ENCODE measurements around the gene NOTCH1. TPM values are rescaled to one million over a fixed set of nuclear protein-coding genes. Genes with fewer than 3 reads are reported as not detected.

NOTCH1 gene
- total and polyA plus RNA-seq, 2 donors (not counting 1 experiment from before 2014, with no cell fraction given) = 3.3 to 10.9 TPM

DNA sequence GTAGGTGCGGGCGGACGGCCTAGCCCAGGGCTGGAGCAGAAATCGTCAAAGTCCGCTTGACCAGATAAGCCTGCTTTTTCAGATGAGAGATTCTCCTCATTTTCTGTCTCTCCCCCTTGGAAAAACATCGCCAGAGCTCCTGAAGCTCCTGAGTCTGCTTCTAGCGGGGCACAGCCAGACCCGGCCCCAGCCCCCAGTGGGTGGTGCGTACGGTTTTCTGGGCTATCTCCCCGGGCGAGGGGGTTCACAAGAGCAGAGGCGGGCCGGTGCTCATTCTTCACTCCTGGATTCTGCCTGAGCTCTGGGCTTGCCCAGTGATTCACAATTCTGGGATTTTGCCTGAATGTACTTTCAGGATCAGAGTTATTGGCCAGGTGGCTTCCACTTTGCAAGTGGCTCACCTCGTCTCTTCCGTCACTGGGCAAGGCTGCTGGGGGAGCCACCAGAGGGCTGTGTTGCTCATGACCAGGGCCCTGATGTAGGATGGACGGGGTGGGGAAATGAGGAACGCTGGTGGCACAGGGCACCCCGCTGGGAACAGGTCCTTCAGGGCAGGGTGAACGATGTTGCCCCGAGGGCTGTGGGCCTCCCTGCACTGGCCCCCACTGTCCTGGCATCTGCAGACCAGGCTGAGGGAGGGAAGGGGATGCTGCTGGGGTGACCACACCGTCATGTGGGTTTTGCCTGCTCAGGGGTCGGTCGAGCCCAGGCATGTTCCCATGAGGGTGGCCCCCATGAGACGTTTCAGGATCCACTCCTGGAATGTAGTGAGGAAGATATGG is 69.3 kb downstream of the NOTCH1 start:
- Histone ChIP-seq H4K20me1 (ENCODE audit: control insufficient read depth, extremely low read depth, insufficient read depth, low read length) (no peaks in the 10 kb centered on the region), H3K27ac (ENCODE audit: insufficient read depth, low read length) (no peak overlapping the region), H3K9ac (ENCODE audit: insufficient read depth, low read length) (no peak overlapping the region), H3K79me2 (ENCODE audit: control insufficient read depth, insufficient read depth, low read length) (peaks cover 78% of the 10 kb centered on the region), H3K36me3 (ENCODE audit: control insufficient read depth, insufficient read depth, low read length) (peaks cover 54% of the 10 kb centered on the region), H3K4me2 (ENCODE audit: extremely low read depth, insufficient read depth, low read length) (no peak overlapping the region), H3K4me3 (replicated peaks in 1 of 4; ENCODE audit: control extremely low read depth in 1 of 4, insufficient read depth in 1 of 4, low read depth in 3 of 4, low read length in 4 of 4) (no peak overlapping the region), H3K9me3 (ENCODE audit: control insufficient read depth, insufficient read depth, low read depth, low read length) (no peaks in the 10 kb centered on the region), H3K4me1 (ENCODE audit: control insufficient read depth, extremely low read depth, insufficient read depth, low read length) (no peaks in the 10 kb centered on the region), H3K27me3 (ENCODE audit: control insufficient read depth, insufficient read depth, low read length) (no peaks in the 10 kb centered on the region), H2AFZ (ENCODE audit: low read length) (no peak overlapping the region)
- DNase-seq (ENCODE audit: low read depth in 2 of 2) = no peak
- TF ChIP-seq EZH2 (IDR thresholded peaks at IDR 0.05; ENCODE audit: low read length, missing control alignments) (no peak), CTCF (conservative IDR thresholded peaks at IDR 0.05 in 1 of 2, IDR thresholded peaks at IDR 0.05 in 1 of 2; ENCODE audit: low read depth in 1 of 2, low read length in 2 of 2) (no peak)

GRCh38 chr9:136474974-136475865 is 70.6 kb downstream of the NOTCH1 start:
- no peak overlapping the region for H3K27ac ChIP-seq (ENCODE audit: insufficient read depth, low read length)
- DNase-seq (ENCODE audit: low read depth in 2 of 2) = no peak
- no peak overlapping the region for H3K4me2 ChIP-seq (ENCODE audit: extremely low read depth, insufficient read depth, low read length)
- H3K79me2 ChIP-seq (ENCODE audit: control insufficient read depth, insufficient read depth, low read length) = peaks cover 72% of the 10 kb centered on the region
- TF ChIP-seq CTCF (conservative IDR thresholded peaks at IDR 0.05 in 1 of 2, IDR thresholded peaks at IDR 0.05 in 1 of 2; ENCODE audit: low read depth in 1 of 2, low read length in 2 of 2) (no peak), EZH2 (IDR thresholded peaks at IDR 0.05; ENCODE audit: low read length, missing control alignments) (no peak)
- H2AFZ ChIP-seq (ENCODE audit: low read length) = no peak overlapping the region
- peaks cover 60% of the 10 kb centered on the region for H3K36me3 ChIP-seq (ENCODE audit: control insufficient read depth, insufficient read depth, low read length)
- no peaks in the 10 kb centered on the region for H3K9me3 ChIP-seq (ENCODE audit: control insufficient read depth, insufficient read depth, low read depth, low read length)
- no peaks in the 10 kb centered on the region for H3K4me1 ChIP-seq (ENCODE audit: control insufficient read depth, extremely low read depth, insufficient read depth, low read length)
- H3K9ac ChIP-seq (ENCODE audit: insufficient read depth, low read length) = no peak overlapping the region
- no peaks in the 10 kb centered on the region for H3K27me3 ChIP-seq (ENCODE audit: control insufficient read depth, insufficient read depth, low read length)
- no peaks in the 10 kb centered on the region for H4K20me1 ChIP-seq (ENCODE audit: control insufficient read depth, extremely low read depth, insufficient read depth, low read length)
- H3K4me3 ChIP-seq (replicated peaks in 1 of 4; ENCODE audit: control extremely low read depth in 1 of 4, insufficient read depth in 1 of 4, low read depth in 3 of 4, low read length in 4 of 4) = no peak overlapping the region

DNA sequence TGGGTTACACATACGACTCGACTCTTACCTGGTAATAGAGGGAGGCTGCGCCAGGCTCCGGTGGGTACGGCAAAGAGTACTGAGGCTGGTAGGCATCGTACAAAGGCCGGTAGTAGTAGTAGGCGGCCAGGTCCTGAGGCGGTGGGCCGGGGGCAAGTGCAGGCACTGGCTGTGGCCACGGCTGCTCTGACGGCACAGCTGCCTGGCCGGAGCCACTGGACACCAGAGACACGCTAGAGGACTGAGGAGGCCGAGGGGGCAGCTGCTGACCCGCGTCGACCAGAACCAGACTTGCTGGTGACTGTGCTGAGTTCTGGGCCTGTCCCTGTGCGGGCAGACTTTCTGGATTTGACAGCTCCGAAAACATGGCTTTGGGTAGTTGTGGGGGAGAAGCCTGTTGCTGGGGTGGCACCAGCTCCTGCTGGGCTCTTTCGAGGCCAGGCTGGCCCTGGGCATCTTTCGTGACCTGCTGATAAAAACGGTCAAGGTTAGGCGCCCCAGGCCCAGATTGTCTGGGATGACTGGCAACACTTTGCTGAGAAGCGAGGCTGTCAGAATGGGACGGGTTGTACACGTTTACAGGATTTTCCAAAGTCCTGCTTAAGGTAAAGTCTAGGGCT is 71.7 kb downstream of the NOTCH1 start:
- no peak overlapping the region for H3K9ac ChIP-seq (ENCODE audit: insufficient read depth, low read length)
- no peaks in the 10 kb centered on the region for H4K20me1 ChIP-seq (ENCODE audit: control insufficient read depth, extremely low read depth, insufficient read depth, low read length)
- H3K27me3 ChIP-seq (ENCODE audit: control insufficient read depth, insufficient read depth, low read length) = no peaks in the 10 kb centered on the region
- no peak overlapping the region for H2AFZ ChIP-seq (ENCODE audit: low read length)
- no peak overlapping the region for H3K27ac ChIP-seq (ENCODE audit: insufficient read depth, low read length)
- no peak overlapping the region for H3K4me3 ChIP-seq (replicated peaks in 1 of 4; ENCODE audit: control extremely low read depth in 1 of 4, insufficient read depth in 1 of 4, low read depth in 3 of 4, low read length in 4 of 4)
- peaks cover 67% of the 10 kb centered on the region for H3K36me3 ChIP-seq (ENCODE audit: control insufficient read depth, insufficient read depth, low read length)
- no peak for TF ChIP-seq CTCF (conservative IDR thresholded peaks at IDR 0.05 in 1 of 2, IDR thresholded peaks at IDR 0.05 in 1 of 2; ENCODE audit: low read depth in 1 of 2, low read length in 2 of 2)
- TF ChIP-seq EZH2 (IDR thresholded peaks at IDR 0.05; ENCODE audit: low read length, missing control alignments) = no peak
- H3K79me2 ChIP-seq (ENCODE audit: control insufficient read depth, insufficient read depth, low read length) = peaks cover 66% of the 10 kb centered on the region
- no peaks in the 10 kb centered on the region for H3K9me3 ChIP-seq (ENCODE audit: control insufficient read depth, insufficient read depth, low read depth, low read length)
- no peak for DNase-seq (ENCODE audit: low read depth in 2 of 2)
- no peak overlapping the region for H3K4me2 ChIP-seq (ENCODE audit: extremely low read depth, insufficient read depth, low read length)
- H3K4me1 ChIP-seq (ENCODE audit: control insufficient read depth, extremely low read depth, insufficient read depth, low read length) = no peaks in the 10 kb centered on the region
